Epithelial cell of esophagus (primary cell): Measurements from ENCODE around the gene DNAJB6.

ENCODE experiments used
- DNase-seq: peaks from one replicate; pipeline ENCODE4 v3.0.0; 2010; ENCODE audit warnings: low read depth
- H3K4me3 ChIP-seq: 2 replicates; pipeline ENCODE4 v1.5.1; 2011; ENCODE audit warnings: mild to moderate bottlenecking, low read length, control low read depth
- TF ChIP-seq, protein P1 (sequence below): IDR thresholded peaks from 2 replicates; pipeline ENCODE4 v1.5.1; 2011; ENCODE audit warnings: low read depth, mild to moderate bottlenecking, low read length, control low read depth, inconsistent platforms; ENCODE audit not compliant: insufficient read depth; ENCODE audit errors: missing control alignments

DNAJB6 gene

GRCh38 chr7:157401567-157402387 lies 65.0 kb downstream of the DNAJB6 start:
- TF ChIP-seq, protein P1, sequence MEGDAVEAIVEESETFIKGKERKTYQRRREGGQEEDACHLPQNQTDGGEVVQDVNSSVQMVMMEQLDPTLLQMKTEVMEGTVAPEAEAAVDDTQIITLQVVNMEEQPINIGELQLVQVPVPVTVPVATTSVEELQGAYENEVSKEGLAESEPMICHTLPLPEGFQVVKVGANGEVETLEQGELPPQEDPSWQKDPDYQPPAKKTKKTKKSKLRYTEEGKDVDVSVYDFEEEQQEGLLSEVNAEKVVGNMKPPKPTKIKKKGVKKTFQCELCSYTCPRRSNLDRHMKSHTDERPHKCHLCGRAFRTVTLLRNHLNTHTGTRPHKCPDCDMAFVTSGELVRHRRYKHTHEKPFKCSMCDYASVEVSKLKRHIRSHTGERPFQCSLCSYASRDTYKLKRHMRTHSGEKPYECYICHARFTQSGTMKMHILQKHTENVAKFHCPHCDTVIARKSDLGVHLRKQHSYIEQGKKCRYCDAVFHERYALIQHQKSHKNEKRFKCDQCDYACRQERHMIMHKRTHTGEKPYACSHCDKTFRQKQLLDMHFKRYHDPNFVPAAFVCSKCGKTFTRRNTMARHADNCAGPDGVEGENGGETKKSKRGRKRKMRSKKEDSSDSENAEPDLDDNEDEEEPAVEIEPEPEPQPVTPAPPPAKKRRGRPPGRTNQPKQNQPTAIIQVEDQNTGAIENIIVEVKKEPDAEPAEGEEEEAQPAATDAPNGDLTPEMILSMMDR = no peak
- no peak for DNase-seq
- no peak overlapping the region for H3K4me3 ChIP-seq

DNA sequence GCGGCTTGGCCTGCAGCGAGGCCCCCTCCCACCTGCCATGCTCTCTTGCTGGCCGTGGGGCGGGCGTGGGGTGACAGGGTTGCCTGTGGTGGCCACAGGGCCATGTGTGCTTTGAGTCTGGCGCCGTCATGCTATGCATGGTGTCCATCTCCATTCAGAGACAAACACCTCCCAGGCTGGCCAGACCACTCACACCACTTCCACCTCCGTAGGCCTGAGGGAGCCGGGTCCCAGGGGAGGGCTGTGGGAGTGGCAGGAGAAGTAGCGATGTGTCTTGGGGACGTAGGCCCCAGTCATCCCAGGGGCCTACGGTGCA lies 65.5 kb downstream of the DNAJB6 start:
- no peak overlapping the region for H3K4me3 ChIP-seq
- DNase-seq = no peak
- TF ChIP-seq, protein P1 = no peak

- no peak for DNase-seq
- H3K4me3 ChIP-seq = no peak overlapping the region
Measured at GRCh38 chr7:157402911-157403534, 66.2 kb downstream of the DNAJB6 start.

DNA sequence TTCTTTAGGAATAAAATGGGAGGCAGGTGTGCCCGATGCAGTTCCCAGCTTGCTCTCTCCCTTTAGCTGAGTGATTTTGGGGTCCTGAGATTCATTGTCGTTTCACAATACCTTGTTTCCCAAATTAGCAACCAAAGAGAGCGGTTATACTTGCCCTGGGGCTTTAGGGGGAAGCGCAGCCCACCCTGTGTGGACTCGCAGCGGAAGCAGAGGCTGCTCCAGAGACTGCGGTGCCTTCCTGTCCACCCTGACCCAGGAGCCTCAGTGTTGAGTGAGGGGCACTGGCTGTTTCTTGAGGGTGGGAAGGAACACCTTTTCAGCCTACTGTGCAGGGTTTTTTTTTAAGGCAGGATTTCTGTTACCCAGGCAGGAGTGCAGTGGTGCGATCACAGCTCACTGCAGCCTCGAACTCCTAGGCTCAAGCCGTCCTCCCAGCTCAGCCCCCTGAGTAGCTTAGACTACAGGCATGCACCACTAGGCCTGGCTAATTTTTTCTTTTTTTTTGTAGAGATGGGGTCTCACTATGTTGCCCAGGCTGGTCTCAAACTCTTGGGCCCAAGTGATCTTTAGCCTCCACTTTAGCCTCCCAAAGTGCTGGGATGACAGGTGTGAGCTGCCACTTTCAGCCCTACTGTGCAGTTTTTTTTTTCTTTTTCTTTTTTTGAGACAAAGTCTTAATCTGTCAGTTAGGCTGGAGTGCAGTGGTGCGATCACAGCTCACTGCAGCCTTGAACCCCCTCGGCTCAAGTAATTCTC lies 67.0 kb downstream of the DNAJB6 start:
- TF ChIP-seq, protein P1 = no peak
- DNase-seq = no peak
- no peak overlapping the region for H3K4me3 ChIP-seq

More at GRCh38 chr7:157402911-157403534, 66.2 kb downstream of the DNAJB6 start:
- TF ChIP-seq, protein P1 = no peak

DNA sequence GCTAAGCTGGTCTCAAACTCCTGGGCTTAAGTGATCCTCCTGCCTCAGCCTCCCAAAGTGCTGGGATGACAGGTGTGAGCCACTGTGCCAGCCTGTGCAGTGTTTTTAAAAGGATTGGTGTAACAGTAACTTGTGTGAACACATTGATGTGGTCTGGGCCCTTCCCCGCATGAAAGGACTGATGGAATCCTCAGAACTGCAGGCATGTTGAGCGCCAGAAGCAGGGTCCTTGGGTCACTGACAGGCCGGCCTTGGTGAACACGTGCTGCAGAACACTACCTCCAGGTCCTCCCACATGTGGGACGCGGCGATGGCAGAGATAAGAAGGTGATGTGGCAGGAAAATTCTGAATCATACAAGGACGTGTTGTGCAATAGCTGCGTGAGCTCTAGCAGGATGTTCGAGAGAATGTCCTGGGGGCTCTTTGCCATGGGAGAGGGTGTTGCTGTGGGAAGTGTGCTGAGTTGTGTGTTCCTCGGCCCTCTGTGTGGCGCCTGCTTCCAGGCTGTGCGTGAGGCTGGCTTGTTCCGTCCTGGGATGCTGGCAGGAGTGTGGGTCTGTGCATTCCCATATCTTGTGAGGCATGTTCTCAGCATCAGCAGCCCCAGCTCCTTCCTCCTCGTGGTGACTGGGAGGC lies 68.2 kb downstream of the DNAJB6 start:
- no peak overlapping the region for H3K4me3 ChIP-seq
- peak; percentile 94 for DNase-seq
- TF ChIP-seq, protein P1 = no peak

GRCh38 chr7:157405501-157405900 lies 68.7 kb downstream of the DNAJB6 start:
- no peak for DNase-seq
- TF ChIP-seq, protein P1 = no peak
- no peak overlapping the region for H3K4me3 ChIP-seq
